Measurements from ENCODE around the gene GRIA1.

DNA sequence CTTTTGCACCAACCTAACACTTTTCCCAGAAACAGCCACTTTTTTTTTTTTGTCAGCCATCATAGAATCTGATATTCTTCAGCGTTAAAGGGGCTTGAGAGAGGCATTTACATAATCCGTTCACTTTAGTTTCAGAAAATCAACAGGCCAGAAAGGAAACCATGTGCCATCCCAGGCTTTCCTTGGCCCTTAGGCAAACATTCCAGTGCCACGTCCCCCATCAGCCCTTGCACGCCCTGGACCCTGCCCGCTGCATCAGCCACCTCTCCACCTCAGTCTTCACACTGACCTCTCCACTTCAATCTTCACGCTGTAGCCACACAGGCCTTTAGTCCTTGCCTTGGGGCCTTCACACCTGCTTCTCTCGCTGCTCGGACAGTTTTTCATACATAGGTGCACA is 123.2 kb downstream of the GRIA1 start:
- TF ChIP-seq POLR2A (IDR thresholded peaks at IDR 0.05; ENCODE audit: low read length) (no peak), GATA1 (IDR thresholded peaks at IDR 0.05; ENCODE audit: low read depth, low read length) (no peak)

Measured in erythroblast (primary cell).